ENCODE measurements around the gene OR51E2.
"Not testable (repeated sequence)": the region's sequence is repeated elsewhere in the genome, so short reads cannot be mapped to it uniquely, and the experiment has no call there.

The OR51E2 gene, protein sequence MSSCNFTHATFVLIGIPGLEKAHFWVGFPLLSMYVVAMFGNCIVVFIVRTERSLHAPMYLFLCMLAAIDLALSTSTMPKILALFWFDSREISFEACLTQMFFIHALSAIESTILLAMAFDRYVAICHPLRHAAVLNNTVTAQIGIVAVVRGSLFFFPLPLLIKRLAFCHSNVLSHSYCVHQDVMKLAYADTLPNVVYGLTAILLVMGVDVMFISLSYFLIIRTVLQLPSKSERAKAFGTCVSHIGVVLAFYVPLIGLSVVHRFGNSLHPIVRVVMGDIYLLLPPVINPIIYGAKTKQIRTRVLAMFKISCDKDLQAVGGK

DNA sequence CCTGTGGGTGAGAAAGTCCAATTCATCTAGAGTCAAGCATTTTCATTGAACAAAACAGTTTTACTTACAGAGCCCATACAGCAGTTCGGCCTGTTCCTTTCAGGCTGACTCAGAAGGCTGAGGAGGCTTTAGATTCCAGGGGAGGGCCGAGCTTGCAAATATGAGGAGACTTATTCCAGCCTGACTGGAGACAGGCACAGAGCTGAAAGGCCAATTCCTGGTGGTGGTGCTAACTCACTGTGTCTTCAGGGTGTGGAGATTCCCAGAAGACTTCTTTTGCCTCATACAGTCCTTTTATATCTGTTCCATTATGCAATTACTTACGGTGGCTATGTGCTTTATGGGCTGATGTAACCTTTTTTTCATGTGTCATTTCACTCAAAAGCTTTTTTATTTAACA, at the start of gene OR51E2:
OR51E2 (minus strand) TSS at position 269 of the 400 bp plus-strand sequence. CDS start 15,142 bp downstream, outside the sequence.
- no peak for DNase-seq

DNA sequence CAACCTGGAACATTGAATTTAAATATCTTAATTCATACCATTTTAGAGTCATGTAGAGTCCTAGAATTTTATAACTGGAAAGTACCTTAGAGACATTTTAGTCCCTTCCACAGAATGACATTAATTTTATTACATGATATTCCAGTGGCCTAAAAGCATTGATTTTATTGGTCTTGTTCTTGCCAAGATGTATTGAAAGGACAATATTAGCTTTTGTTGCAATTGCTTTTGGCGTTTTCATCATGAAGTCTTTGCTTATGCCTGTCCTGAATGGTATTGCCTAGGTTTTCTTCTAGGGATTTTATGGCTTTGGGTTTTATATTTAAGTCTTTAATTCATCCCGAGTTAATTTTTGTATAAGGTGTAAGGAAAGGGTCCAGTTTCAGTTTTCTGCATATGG, 43.1 kb upstream of the OR51E2 start:
- DNase-seq = no peak

DNA sequence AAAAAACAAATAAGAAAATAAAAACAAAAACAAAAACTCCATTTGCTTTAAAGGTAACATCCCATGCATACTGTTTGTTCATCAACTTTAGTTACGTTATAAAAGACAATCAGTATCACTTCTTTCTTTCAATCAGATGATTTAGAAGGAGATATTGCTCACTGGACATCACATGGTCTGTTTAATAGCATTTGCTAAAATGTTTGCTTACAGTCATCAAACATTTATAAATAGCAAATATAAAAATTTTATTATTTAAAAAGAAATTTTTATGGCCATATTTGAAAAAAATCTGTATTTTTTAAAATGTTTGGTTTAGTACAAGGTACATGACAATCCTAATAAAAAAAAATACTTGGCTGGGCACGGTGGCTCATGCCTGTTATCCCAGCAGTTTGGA, 29.5 kb upstream of the OR51E2 start:
- no peak for DNase-seq

DNA sequence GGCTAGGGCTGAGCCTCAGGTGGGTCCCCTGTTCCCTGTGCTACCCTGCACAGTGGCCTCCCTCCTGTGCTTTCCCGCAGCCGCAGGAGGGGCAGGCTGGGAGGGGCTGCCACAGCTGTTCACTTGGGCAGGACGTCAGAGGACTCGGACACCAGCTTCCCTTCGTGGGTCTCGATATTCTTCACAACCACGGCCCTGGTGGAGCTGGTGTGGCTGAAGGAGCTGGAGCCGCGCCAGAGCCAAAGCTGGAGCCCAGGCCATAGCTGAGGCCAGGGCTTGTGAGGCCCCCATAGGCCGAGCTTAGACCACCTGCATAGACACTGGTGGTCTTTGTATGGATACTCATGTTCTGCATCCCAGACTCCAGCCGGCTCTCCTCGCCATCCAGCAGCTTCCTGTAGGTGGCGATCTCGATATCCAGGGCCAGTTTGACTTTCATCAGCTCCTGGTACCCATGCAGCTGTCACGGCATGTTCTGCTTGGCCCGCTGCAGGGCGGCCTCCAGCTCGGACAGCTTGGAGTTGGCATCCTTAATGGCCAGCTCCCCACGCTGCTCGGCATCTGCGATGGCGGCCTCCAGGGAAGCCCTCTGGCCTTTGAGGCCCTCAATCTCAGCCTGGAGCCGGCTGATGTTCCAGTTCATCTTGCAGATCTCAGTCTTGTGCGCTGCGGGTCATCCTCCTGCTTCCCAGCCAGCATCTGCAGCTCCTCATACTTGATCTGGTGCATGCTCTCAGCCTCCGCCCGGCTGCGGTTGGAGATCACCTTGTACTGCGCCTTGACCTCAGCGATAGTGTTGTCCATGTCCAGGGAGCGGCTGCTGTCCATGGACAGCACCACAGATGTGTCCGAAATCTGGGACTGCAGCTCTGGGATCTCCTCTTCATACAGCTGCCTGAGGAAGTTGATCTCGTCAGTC, 25.2 kb upstream of the OR51E2 start:
- DNase-seq = not testable (repeated sequence)

DNA sequence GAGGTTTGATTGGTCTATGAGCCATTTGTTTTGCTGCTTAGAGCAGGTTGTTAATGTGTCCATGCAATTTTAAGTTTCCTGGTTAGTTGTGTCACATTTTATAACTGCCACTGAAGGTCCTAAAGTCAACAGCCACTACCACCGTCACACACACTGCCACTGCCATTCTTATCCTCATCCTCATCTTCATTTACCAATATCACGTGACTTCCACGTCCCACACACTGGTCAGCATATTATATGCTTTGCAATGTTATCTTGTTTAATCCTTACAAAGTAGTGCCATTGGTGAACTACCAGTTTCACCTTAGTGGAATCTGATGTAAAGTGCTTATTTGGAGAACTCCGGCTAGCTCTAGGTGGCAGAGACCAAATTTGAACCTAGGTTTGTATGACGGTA, 16.6 kb upstream of the OR51E2 start:
- no peak for DNase-seq

DNA sequence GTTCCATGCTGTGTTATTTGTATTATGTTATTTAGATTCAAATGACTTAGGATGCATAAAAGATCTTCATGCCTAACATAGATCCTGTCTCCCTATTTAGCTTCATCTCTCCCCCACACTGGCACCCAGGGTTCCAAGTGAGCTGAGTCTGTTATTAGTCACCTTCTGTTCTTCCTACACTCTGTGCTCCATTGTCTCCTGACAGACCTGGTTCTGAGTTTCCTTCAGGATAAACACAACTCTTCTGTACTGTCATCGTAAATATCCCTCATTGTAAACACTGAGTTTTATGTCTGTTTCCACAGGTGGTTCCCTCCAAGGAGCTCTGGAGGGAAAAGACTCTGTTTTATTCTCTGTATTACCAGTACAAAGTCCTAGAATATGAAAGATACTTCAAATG, 15.6 kb upstream of the OR51E2 start:
- no peak for DNase-seq

DNA sequence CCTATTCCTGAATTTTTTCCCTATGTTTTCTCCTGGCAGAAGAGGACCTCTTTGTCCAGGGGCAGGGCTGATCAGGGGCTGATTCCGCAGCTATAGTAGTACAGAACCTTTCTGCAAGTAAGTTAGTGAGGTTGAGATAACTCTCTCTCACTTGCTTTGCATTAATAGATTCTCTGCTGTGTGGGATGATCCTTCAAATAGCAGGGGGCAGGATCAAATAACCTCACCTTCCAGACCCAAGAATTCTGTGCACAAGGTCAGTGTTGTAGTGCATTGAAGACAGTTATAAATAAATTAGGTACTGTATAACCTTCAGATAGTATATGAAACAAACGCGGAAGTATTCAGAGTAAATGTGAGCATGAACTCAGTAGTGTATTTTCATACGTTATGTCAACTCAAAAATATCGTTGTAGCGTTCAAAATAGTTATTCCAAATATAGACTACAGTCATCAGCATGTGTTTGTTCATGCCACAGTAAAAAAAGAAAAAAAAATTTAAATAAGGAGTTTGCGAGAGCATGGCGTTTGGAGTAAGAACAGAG, 7.2 kb upstream of the OR51E2 start:
- no peak for DNase-seq

DNA sequence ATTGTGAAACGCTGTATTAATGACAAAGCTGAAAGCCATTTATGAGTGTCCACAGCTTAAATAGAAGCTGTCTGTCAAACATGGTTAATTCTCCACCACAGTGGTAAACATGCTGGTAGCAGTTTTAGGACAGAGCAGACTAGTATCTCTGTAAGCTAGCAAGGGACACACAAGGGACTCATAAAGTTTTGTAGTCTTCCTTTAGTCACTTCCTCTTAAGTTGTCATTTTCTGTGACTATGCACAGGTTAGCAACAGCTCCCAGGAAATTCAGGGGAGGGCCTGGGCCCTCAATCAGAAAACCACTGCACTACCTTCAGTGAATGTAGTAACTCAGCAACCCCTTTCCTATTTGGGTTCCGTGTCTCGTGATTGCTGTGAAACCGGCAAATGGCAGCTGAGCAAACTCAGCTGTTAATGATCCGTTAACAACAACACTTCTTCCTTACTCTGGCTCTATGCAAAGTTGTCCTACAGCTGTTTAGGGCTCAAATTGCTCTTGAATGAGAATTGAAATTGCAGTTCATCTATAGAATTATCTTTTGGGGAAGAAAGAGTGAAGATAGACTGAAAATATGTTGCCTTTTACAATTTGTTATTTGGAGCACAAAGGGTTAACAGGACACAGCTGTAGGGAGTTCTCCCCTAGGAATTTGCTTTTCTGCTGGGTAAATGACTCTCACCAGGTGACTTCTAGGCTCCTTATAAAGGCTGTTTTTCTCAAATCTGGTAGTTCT, 6.6 kb upstream of the OR51E2 start, which contains the start of gene MMP26:
MMP26 (plus strand) TSS at position 731 of the 736 bp plus-strand sequence.
- no peak for DNase-seq

DNA sequence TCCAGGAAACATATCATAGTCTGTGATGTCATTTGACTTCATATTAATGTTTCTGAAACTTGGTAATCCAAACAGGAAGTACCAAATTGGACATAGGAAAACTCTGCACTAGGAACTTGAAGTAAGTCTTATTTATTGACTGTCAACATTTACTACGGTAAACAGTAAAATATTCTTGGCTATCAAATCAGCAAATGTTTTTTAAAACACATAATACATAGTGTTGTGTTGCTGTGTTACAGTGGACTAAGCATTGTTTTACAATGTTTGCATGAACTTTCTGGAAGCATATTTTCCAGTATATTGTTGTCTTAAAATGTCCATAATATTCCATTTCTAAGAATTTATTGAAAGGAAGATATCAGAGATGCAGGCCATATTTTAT, 2.8 kb upstream of the OR51E2 start:
- no peak for DNase-seq

DNA sequence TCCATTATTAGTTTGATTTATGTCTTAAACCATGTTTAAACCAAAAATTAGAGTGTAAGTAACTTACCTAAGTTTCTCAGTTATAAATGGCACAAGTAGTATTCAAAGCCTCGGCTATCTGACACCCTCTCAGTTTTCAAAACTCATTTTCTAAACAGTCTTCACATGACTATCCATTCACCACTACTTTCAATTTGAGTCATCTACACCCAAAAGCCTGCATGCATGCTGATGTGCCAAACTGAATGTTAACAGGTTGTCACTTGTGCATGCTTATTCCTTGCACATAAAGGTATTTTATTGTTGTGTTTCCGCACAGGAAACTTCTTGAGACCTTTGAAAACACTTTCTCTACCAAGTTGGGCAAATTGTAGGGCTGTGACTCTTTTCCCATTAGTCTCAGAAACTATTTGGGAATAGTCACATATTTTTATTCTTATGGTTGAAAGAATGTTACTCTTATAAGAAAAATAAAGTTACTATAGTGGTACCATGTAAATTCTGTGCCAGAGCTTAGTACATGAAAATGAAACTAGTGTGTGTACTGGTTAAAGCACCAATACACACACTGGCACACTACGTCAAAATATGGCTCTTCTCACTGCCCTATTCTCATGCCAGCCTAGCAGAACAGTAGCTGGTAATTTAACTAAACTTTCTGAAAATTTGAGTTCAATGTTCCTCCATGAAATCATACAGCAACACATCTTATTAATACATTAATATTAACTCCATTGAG, 2.2 kb upstream of the OR51E2 start:
- DNase-seq = peak; percentile 0

DNA sequence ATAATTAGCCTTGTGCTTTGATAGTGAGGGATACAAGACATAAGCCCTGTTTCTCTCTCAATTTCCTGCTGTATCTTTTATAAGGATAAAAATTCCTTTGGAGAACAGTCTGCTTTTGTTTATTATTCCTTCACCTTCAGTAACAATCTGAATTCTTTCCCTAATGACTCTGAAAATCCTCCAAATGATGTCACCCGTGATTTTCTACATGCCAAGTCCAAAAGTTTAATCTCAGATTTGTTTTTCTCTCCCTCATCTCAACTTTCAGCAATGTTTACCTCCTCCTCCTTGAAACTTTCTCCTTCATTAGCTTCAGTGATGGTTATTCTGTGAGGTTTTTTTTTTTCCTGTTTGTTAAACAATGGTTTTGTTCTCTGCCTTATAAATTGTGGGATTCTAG, 2.2 kb downstream of the OR51E2 start:
- DNase-seq = no peak

DNA sequence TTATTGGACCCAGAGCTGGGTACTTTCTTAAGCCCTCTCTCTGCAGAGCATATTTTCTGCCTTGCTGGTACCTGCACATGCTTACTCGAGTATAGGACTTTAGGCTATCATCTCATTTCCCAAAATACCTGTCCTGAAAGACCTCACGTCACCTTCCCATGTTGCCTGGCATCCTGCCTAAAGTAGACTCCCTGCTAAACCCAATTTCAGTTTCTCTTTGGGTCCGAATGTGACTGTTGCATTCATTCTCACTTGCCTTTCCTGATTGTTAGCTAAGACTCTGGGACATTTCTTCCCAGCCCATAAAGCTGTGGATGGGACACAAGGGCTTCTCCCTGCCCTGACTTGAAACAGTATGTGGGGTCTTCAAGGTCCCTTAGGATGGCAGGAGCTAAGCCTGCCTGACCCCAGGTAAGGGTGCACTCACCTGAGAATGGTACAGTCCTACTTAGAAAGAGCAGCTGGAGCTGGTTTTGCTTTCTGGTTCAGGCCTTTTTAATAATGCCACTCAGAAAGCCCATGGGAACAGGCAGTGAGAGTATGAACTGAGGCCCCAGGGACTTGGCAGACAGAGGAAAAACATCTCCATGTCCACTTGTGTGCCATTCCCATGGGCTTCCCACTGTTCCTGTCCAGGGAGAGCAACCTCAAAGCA, 12.9 kb downstream of the OR51E2 start:
- no peak for DNase-seq

DNA sequence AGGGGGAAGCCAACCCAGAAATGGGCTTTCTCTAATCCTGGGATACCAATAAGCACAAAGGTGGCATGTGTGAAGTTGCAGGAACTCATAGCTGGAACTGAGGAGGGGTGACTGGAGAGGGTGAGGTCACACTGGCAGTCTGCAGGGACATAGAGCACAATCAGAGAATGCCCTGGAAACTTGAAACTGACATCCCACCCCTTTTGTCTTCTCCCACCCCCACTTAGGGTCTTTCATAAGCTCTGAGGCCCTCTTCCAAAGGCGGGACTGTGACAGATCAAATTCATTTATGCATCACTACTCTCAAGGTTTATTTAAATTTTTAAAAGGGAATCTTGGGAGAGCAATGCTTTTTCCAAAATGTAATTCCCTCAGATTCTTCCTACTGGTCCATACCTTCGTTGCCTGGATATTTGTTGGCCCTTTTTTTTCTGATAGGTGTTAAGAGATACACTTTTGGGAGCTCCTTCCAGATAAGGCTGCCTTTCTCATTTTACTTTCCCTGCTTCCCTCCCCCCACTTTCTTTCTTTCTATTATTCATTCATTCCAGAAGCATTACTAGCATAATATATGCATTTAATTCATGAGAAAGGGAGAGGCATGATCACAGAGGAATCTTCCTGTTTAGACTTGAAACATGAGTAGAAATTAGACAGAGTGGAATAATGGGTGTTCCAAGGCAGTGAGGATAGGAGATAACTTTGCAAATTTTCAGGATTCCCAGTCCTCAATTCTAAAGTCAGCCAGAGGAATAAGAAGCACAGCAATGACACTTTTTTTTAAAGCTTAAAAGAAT, 14.8 kb downstream of the OR51E2 start:
- DNase-seq = no peak

DNA sequence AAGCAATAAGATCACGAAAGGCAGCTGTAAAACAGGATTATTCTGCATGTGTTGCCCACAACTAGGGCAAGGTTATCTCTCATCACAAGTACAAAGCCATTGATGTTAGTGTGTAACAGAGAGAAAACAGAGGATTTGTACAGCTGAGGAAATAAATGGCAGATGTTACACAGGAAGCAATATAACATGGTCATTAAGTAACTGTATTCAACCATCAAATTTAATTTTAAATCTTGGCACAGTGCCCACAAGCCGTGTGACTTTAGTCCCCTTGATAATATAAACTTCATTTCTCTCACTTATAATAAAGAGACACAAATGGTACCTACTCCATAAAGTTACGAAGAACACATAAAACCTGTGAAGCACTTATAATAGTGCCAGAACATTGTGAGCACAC, 17.3 kb downstream of the OR51E2 start:
- DNase-seq = no peak

DNA sequence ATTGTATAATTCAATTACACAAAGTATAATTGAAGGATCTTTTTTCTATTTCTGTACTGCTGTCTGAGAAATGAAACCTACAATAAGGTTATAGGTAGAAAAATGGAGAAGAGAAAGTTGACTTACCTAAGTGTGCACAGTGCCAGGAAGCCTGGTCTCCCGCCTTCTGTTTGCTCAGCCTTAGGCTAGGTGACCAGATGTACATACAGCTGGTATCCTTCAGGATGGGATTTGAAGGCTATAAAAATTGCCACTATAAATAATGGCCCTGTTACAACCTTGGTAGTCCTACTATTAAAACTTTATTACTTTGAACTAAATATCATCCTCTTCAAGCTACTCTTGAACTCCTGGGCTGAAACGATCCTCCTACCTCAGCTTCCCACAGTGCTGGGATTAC, 19.7 kb downstream of the OR51E2 start:
- DNase-seq = no peak

DNA sequence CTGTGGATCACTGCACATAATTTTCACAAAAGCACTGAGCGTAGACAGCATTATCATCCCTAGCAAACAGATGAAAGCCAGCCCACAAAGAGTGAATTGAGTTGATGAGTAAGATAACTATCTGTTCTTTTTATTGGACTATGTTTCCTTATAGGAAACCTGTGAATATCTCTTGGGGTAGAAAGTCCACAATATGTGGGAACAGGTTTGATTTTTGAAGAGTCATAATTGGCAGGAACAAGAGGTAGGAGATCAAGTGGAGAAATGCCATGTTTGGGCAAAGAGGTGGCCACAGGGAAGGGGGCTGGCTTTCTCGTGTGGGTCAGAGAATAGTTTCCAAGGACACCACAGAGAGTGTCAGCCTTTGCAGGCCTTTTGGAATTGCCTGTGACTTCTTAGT, 23.9 kb downstream of the OR51E2 start:
- no peak for DNase-seq

DNA sequence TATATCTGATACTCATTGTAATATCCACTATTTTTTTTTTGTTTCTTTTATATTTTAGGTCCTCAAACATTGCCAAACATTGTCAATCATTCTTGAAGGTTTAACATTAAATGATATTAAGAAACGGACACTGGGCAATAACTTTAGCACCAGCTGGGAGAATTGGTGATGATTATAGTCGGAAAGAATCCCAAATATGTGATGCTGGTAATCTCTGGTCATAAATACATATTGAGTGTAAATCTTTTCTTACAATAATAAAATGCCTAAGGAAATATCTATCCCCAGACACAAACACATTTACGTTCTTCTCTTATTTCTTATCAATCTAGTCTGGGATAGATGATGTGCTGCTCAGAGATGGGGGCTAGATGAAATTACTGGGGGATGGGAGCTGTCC, 25.2 kb downstream of the OR51E2 start:
- DNase-seq = no peak

DNA sequence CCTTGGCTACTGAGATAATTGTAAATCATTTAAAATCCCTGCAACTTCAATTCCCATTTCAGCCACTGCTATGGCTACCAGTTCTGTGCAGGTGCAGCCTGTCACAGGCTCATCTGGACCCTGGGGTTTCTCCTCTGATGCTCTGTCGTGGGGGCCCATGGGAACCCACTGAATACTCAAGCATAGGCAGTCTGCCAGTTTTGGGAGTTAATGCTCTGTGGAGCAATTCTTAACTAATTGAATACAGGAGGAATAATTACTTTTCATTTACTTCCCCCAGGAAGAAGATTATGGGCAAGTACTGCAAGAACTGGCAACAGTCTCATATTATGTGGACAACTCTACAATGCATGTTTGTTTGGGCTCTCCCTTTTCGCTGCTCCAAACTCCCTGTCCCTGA, 25.9 kb downstream of the OR51E2 start:
- DNase-seq = no peak

DNA sequence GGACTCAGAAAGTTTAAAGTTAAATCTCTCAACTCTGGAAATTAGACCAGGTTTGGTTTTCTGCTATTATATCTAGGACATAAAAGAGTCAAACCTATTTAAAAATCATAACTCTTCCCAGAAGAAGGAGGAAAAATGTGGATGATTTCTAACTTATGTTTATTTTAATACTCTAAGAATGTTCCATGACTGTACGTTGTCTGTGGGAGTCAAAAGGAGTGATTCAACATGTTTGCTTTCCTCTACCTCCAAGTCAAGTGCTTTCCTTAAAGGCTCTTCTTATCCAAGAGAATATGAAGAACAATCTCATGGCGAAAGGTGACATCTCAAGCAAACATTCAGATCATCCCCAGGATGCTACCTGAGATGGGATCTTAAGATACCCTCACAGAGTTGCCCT, 32.2 kb downstream of the OR51E2 start:
- no peak for DNase-seq

DNA sequence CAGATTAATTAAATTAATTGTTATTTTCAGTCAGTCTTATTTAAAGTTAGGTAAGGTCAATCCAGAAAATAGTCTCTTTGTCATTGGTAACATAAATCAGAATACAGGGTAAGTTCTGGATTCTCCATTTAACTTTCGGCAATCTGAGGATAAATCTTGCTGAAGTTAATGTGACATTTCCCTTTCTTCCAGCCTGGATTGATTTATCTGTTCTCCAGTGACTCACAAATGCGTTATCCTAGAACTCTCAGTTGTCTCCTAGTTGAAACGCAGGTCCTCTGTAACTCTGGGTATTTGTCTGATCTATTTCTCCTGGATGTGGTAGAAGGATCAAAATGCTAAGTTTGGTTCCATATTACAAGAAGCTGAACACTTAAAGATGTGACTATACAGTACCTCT, 32.9 kb downstream of the OR51E2 start:
- no peak for DNase-seq

DNA sequence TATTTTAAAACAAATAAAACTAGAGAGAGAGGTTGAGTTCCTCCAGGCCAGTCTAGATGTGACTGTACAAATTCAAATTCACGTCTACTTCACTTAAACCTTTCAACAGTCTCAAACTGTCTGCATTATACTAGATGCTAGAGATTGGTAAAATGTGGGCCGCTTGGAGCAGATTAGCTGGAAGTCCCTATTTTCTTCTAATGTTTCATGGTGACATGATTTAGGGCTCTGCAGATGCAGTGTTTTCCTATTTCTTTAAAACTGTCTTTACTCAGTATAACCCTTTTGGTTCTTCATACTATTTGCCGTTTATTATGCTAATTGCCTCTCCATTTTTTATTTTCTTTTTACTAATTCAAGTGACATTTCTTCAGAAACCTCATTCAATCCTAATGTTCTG, 33.5 kb downstream of the OR51E2 start:
- DNase-seq = no peak
